Gastroesophageal sphincter (tissue), 3 donors: ENCODE measurements around the gene ERBIN.

ENCODE experiments used
- EP300 ChIP-seq: sonication (generic); formaldehyde crosslinking; IDR thresholded peaks from one replicate; pipeline ENCODE4 v1.6.1; 2017; ENCODE audit warnings: antibody characterized with exemption, mild to moderate bottlenecking
- POLR2A ChIP-seq, 2 donors: fragments of 450-650 bp; IDR thresholded peaks; one replicate each; pipeline ENCODE4 v1.6.1; 2017; ENCODE audit warnings: antibody characterized with exemption in 2 of 2, mild to moderate bottlenecking in 2 of 2, moderate library complexity in 1 of 2
- POLR2AphosphoS5 ChIP-seq: sonication (generic); formaldehyde crosslinking; IDR thresholded peaks from one replicate; pipeline ENCODE4 v1.6.1; 2017; ENCODE audit warnings: antibody characterized with exemption
- TF ChIP-seq, protein P1 (sequence below), 4 experiments: fragments of 200-600 bp in 2 of 4; fragments of 450-650 bp in 2 of 4; sonication (generic) in 1 of 4; IDR thresholded peaks; one replicate each; pipeline ENCODE4 v1.5.1; 2017 to 2019; ENCODE audit warnings: antibody characterized with exemption in 4 of 4, mild to moderate bottlenecking in 2 of 4, moderate library complexity in 2 of 4

DNA sequence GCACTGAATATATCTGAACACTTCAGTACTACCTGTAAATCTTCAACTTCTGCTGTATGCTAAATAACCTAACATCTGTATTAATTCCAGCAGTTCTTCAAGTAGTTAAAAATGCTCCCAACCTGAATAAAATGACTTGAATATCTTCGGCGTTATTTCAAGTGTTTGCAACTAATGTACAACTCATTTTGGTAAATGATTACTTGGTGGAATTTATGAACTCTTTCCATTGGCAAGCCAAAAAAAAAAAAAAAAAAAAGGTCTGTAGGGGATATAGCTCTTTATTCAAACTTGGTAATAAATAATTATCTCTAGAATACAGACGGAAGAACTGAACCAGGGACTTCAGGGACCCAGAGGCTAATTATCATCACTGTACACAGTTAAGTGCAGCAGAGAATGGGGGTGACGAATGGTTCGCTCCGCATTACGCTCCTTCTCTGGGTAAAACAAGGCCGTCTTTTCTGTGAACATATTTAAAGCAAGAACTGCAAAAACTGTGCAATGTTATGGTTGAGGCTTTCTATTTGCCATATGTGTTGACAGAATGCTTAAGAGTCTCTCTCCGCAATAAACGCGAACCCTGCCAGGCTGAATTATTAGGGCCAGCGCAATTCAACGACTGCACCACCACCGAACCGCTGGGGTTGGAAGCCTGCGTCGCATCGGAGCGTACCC, 1.9 kb upstream of the ERBIN start:
- TF ChIP-seq POLR2A (IDR thresholded peaks at IDR 0.05) = no peak
- no peak for TF ChIP-seq POLR2AphosphoS5
- TF ChIP-seq, protein P1, sequence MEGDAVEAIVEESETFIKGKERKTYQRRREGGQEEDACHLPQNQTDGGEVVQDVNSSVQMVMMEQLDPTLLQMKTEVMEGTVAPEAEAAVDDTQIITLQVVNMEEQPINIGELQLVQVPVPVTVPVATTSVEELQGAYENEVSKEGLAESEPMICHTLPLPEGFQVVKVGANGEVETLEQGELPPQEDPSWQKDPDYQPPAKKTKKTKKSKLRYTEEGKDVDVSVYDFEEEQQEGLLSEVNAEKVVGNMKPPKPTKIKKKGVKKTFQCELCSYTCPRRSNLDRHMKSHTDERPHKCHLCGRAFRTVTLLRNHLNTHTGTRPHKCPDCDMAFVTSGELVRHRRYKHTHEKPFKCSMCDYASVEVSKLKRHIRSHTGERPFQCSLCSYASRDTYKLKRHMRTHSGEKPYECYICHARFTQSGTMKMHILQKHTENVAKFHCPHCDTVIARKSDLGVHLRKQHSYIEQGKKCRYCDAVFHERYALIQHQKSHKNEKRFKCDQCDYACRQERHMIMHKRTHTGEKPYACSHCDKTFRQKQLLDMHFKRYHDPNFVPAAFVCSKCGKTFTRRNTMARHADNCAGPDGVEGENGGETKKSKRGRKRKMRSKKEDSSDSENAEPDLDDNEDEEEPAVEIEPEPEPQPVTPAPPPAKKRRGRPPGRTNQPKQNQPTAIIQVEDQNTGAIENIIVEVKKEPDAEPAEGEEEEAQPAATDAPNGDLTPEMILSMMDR (IDR thresholded peaks at IDR 0.05) = no peak
- no peak for TF ChIP-seq EP300
